Measurements from ENCODE around the gene FBXO24.

GRCh38 chr7:100583132-100584053 is 2.7 kb upstream of the FBXO24 start:
- TF ChIP-seq, protein P1, sequence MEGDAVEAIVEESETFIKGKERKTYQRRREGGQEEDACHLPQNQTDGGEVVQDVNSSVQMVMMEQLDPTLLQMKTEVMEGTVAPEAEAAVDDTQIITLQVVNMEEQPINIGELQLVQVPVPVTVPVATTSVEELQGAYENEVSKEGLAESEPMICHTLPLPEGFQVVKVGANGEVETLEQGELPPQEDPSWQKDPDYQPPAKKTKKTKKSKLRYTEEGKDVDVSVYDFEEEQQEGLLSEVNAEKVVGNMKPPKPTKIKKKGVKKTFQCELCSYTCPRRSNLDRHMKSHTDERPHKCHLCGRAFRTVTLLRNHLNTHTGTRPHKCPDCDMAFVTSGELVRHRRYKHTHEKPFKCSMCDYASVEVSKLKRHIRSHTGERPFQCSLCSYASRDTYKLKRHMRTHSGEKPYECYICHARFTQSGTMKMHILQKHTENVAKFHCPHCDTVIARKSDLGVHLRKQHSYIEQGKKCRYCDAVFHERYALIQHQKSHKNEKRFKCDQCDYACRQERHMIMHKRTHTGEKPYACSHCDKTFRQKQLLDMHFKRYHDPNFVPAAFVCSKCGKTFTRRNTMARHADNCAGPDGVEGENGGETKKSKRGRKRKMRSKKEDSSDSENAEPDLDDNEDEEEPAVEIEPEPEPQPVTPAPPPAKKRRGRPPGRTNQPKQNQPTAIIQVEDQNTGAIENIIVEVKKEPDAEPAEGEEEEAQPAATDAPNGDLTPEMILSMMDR (IDR thresholded peaks at IDR 0.05), result no peak
- no peak for TF ChIP-seq POLR2A (IDR thresholded peaks at IDR 0.05)
